Ovary (tissue), 3 donors: ENCODE data around the gene DHH.

Source experiments
- CTCF ChIP-seq, 3 donors: fragments of 450-650 bp in 2 of 3; fragments of 200-600 bp in 1 of 3; IDR thresholded peaks; one replicate each; pipeline versions ENCODE4 v1.5.1 to v1.8.0; 2016 to 2022; ENCODE audit warnings: antibody characterized with exemption in 3 of 3, mild to moderate bottlenecking in 1 of 3
- EP300 ChIP-seq: sonication (generic); formaldehyde crosslinking; IDR thresholded peaks from one replicate; pipeline ENCODE4 v1.6.1; 2017; ENCODE audit warnings: antibody characterized with exemption
- POLR2A ChIP-seq: fragments of 450-650 bp; IDR thresholded peaks from one replicate; pipeline ENCODE4 v1.6.1; 2017; ENCODE audit warnings: antibody characterized with exemption, mild to moderate bottlenecking, moderate library complexity
- donor health status: DM: no; HTN: no; CAD: no.

GRCh38 chr12:49084438-49084837 lies 10.2 kb downstream of the DHH start:
- TF ChIP-seq CTCF (IDR thresholded peaks at IDR 0.05) (no peak), POLR2A (no peak), EP300 (no peak)
